SK-N-SH (cell line): ENCODE measurements around the gene RBM4B.

Experiments
- CHD2 ChIP-seq: fragments of 150-350 bp; IDR thresholded peaks from 2 replicates; pipeline ENCODE4 v1.6.1; 2018; ENCODE audit warnings: low read length; ENCODE audit not compliant: partially characterized antibody
- ELF1 ChIP-seq: IDR thresholded peaks from 2 replicates; pipeline ENCODE4 v1.4.0; 2012
- GABPA ChIP-seq: IDR thresholded peaks from 2 replicates; pipeline ENCODE4 v1.4.0; 2012; ENCODE audit warnings: low read depth, mild to moderate bottlenecking
- JUND ChIP-seq: IDR thresholded peaks from 2 replicates; pipeline ENCODE4 v1.4.0; 2012
- POLR2AphosphoS5 ChIP-seq: IDR thresholded peaks from 2 replicates; pipeline ENCODE4 v1.6.1; 2012; ENCODE audit warnings: low read depth, low read length
- RAD21 ChIP-seq: IDR thresholded peaks from 2 replicates; pipeline ENCODE4 v1.6.1; 2012; ENCODE audit warnings: mild to moderate bottlenecking, low read length
- RFX5 ChIP-seq: IDR thresholded peaks from 2 replicates; pipeline ENCODE4 v1.6.1; 2012; ENCODE audit warnings: mild to moderate bottlenecking, improper control_type of control experiment, low read length
- RXRA ChIP-seq: IDR thresholded peaks from 2 replicates; pipeline ENCODE4 v1.4.0; 2012; ENCODE audit warnings: low read depth, mild to moderate bottlenecking, borderline replicate concordance
- TAF1 ChIP-seq: IDR thresholded peaks from 2 replicates; pipeline ENCODE4 v1.6.1; 2012; ENCODE audit warnings: low read depth, mild to moderate bottlenecking, low read length, moderate library complexity, borderline replicate concordance
- TF ChIP-seq, protein P1 (sequence below): fragments of 150-350 bp; IDR thresholded peaks from 2 replicates; pipeline ENCODE4 v1.6.1; 2017; ENCODE audit warnings: antibody characterized with exemption, low read length, low read depth, borderline replicate concordance
- TF ChIP-seq, protein P2 (sequence below): fragments of 200-600 bp; sonication (generic); IDR thresholded peaks from 2 replicates; pipeline ENCODE4 v1.6.1; 2017; ENCODE audit warnings: antibody characterized with exemption, mild to moderate bottlenecking, moderate library complexity
- TF ChIP-seq, protein P3 (sequence below): IDR thresholded peaks from 2 replicates; pipeline ENCODE4 v1.6.1; 2012; ENCODE audit warnings: mild to moderate bottlenecking, low read depth, low read length, moderate library complexity

DNA sequence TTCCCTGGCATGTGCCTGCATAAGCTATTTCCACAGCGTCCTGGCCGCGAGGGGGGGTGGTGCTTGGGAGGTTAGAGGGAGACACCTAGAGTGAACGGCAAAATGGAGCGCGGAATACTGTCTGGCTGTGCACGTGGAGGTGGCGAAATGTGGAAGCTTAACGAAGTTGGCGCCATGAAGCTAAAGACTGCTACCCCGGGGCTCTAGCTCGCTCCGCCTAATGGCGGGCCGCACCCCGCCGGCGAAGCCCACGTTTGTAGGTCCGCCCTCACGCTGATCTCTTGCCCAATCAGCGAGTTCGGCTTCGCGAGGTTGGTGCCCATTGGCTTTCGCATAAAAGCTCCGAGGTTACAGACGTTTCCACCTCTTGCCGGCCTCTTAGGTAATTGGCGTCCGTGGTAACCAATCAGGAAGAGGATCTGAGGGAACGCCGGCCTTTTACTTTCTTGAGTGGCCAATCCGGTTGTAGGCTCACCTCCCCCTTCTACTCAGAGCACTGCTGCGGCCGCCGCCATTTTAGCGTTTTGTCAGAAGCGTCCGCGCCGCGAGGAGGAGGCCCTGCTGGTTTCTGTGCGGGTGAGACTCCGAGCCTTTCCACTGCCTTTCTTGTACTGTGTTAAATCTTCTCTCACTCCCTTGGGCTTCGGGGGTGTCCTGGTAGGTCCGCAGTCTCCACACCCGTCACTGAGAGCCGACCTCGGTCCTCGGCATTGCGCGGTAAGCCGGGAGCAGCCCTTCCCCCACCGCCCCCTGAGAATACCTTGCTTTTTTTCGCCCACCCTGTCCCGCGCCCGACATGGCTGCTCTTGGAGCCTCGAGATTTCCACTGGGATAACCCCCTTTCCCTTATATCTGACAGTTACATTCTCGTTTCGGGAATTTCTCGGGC, 39.3 kb downstream of the RBM4B start, which contains the start of gene RBM4:
- TF ChIP-seq RXRA (no peak), TAF1 (peak; percentile 92), POLR2AphosphoS5 (peak; percentile 96), JUND (no peak; the same call in 1 of the 2 replicates), GABPA (no peak), CHD2 (peak; percentile 96), RFX5 (peak; percentile 77), RAD21 (no peak), ELF1 (0 out of 2 replicates have a peak, but pooled peaks have one; percentile 48)
- TF ChIP-seq, protein P1, sequence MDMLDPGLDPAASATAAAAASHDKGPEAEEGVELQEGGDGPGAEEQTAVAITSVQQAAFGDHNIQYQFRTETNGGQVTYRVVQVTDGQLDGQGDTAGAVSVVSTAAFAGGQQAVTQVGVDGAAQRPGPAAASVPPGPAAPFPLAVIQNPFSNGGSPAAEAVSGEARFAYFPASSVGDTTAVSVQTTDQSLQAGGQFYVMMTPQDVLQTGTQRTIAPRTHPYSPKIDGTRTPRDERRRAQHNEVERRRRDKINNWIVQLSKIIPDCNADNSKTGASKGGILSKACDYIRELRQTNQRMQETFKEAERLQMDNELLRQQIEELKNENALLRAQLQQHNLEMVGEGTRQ: no peak
- TF ChIP-seq, protein P2, sequence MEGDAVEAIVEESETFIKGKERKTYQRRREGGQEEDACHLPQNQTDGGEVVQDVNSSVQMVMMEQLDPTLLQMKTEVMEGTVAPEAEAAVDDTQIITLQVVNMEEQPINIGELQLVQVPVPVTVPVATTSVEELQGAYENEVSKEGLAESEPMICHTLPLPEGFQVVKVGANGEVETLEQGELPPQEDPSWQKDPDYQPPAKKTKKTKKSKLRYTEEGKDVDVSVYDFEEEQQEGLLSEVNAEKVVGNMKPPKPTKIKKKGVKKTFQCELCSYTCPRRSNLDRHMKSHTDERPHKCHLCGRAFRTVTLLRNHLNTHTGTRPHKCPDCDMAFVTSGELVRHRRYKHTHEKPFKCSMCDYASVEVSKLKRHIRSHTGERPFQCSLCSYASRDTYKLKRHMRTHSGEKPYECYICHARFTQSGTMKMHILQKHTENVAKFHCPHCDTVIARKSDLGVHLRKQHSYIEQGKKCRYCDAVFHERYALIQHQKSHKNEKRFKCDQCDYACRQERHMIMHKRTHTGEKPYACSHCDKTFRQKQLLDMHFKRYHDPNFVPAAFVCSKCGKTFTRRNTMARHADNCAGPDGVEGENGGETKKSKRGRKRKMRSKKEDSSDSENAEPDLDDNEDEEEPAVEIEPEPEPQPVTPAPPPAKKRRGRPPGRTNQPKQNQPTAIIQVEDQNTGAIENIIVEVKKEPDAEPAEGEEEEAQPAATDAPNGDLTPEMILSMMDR: peak; percentile 28
- TF ChIP-seq, protein P3, sequence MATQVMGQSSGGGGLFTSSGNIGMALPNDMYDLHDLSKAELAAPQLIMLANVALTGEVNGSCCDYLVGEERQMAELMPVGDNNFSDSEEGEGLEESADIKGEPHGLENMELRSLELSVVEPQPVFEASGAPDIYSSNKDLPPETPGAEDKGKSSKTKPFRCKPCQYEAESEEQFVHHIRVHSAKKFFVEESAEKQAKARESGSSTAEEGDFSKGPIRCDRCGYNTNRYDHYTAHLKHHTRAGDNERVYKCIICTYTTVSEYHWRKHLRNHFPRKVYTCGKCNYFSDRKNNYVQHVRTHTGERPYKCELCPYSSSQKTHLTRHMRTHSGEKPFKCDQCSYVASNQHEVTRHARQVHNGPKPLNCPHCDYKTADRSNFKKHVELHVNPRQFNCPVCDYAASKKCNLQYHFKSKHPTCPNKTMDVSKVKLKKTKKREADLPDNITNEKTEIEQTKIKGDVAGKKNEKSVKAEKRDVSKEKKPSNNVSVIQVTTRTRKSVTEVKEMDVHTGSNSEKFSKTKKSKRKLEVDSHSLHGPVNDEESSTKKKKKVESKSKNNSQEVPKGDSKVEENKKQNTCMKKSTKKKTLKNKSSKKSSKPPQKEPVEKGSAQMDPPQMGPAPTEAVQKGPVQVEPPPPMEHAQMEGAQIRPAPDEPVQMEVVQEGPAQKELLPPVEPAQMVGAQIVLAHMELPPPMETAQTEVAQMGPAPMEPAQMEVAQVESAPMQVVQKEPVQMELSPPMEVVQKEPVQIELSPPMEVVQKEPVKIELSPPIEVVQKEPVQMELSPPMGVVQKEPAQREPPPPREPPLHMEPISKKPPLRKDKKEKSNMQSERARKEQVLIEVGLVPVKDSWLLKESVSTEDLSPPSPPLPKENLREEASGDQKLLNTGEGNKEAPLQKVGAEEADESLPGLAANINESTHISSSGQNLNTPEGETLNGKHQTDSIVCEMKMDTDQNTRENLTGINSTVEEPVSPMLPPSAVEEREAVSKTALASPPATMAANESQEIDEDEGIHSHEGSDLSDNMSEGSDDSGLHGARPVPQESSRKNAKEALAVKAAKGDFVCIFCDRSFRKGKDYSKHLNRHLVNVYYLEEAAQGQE: no peak
